B cell (primary cell): ENCODE results near the gene UBN1.

Experiments
- EZH2 ChIP-seq: IDR thresholded peaks from 2 replicates; pipeline ENCODE4 v1.6.1; 2012; ENCODE audit warnings: borderline replicate concordance, low read depth, mild to moderate bottlenecking, moderate library complexity, low read length; ENCODE audit not compliant: insufficient read depth, poor library complexity, severe bottlenecking
- TF ChIP-seq, protein P1 (sequence below): fragments of 200-600 bp; IDR thresholded peaks from one replicate; pipeline ENCODE4 v1.8.0; 2022; ENCODE audit warnings: antibody characterized with exemption, mild to moderate bottlenecking

GRCh38 chr16:4847774-4848587 lies 700 bp downstream of the UBN1 start:
- TF ChIP-seq, protein P1, sequence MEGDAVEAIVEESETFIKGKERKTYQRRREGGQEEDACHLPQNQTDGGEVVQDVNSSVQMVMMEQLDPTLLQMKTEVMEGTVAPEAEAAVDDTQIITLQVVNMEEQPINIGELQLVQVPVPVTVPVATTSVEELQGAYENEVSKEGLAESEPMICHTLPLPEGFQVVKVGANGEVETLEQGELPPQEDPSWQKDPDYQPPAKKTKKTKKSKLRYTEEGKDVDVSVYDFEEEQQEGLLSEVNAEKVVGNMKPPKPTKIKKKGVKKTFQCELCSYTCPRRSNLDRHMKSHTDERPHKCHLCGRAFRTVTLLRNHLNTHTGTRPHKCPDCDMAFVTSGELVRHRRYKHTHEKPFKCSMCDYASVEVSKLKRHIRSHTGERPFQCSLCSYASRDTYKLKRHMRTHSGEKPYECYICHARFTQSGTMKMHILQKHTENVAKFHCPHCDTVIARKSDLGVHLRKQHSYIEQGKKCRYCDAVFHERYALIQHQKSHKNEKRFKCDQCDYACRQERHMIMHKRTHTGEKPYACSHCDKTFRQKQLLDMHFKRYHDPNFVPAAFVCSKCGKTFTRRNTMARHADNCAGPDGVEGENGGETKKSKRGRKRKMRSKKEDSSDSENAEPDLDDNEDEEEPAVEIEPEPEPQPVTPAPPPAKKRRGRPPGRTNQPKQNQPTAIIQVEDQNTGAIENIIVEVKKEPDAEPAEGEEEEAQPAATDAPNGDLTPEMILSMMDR, result no peak
- TF ChIP-seq EZH2, result no peak
